WTC11 (cell line): ENCODE data around the gene KDM5B. TPM values are rescaled to one million over a fixed set of nuclear protein-coding genes. Genes with fewer than 3 reads are reported as not detected.

Experiments used
- ATAC-seq: fragments of 200-7000 bp; cut with Tn5 transposase; 2 replicates; pipeline ENCODE4 v1.10.0; 2021; ENCODE audit warnings: mild to moderate bottlenecking, moderate library complexity
- CTCF ChIA-PET: fragments of 300-600 bp; sonication (Branson Sonifier 250); formaldehyde crosslinking; loops from one replicate; lab custom pipeline; 2021; ENCODE audit warnings: antibody characterized with exemption; lab: Charles Lee
- POLR2A ChIA-PET: fragments of 350-600 bp; sonication (Branson Sonifier 250); formaldehyde crosslinking; loops from one replicate; lab custom pipeline; 2021; ENCODE audit warnings: antibody characterized with exemption; lab: Charles Lee
- DNase-seq: peaks from one replicate; pipeline ENCODE4 v3.0.0; 2021; ENCODE audit warnings: low spot score
- H3K27ac Mint-ChIP-seq: 2 replicates; pipeline ENCODE4 v1.8.0; 2021; ENCODE audit warnings: mixed read lengths
- H3K27me3 Mint-ChIP-seq: 2 replicates; pipeline ENCODE4 v1.8.0; 2021; ENCODE audit warnings: low read depth, mild to moderate bottlenecking, moderate library complexity, mixed read lengths
- H3K36me3 Mint-ChIP-seq: 2 replicates; pipeline ENCODE4 v1.8.0; 2021; ENCODE audit warnings: mixed read lengths
- H3K4me1 Mint-ChIP-seq: 2 replicates; pipeline ENCODE4 v1.8.0; 2022; ENCODE audit warnings: mixed read lengths
- H3K4me3 Mint-ChIP-seq: 2 replicates; pipeline ENCODE4 v1.8.0; 2021; ENCODE audit warnings: mild to moderate bottlenecking, moderate library complexity, mixed read lengths
- H3K9me3 Mint-ChIP-seq: 2 replicates; pipeline ENCODE4 v1.8.0; 2021; ENCODE audit warnings: mixed read lengths
- AFF4 ChIP-seq: sonication (generic); formaldehyde crosslinking; IDR thresholded peaks from 2 replicates; pipeline ENCODE4 v1.8.1; 2023; ENCODE audit warnings: mild to moderate bottlenecking, missing genetic modification reagents, borderline replicate concordance
- CDX4 ChIP-seq: fragments of 250-450 bp; sonication (Bioruptor Pico); IDR thresholded peaks from 2 replicates; pipeline ENCODE4 v1.9.0; 2021; ENCODE audit warnings: moderate library complexity, mild to moderate bottlenecking, inconsistent platforms, borderline replicate concordance
- CTCF ChIP-seq: fragments of 200-600 bp; IDR thresholded peaks from 2 replicates; pipeline ENCODE4 v1.8.0; 2022; ENCODE audit warnings: antibody characterized with exemption
- E2F4 ChIP-seq: sonication (generic); formaldehyde crosslinking; IDR thresholded peaks from 2 replicates; pipeline ENCODE4 v1.8.1; 2022; ENCODE audit warnings: low read depth, mild to moderate bottlenecking, moderate library complexity, missing genetic modification reagents, borderline replicate concordance
- ETV6 ChIP-seq: sonication (generic); formaldehyde crosslinking; IDR thresholded peaks from 2 replicates; pipeline ENCODE4 v1.8.1; 2022; ENCODE audit warnings: mild to moderate bottlenecking, missing genetic modification reagents
- FOXK1 ChIP-seq: sonication (generic); formaldehyde crosslinking; IDR thresholded peaks from 2 replicates; pipeline ENCODE4 v1.8.0; 2022; ENCODE audit warnings: mild to moderate bottlenecking, moderate library complexity, missing genetic modification reagents
- GTF2I ChIP-seq: fragments of 250-450 bp; sonication (Bioruptor Pico); conservative IDR thresholded peaks from 2 replicates; pipeline ENCODE4 v1.4.0; 2021; ENCODE audit warnings: mild to moderate bottlenecking
- HMGXB4 ChIP-seq: sonication (generic); formaldehyde crosslinking; IDR thresholded peaks from 2 replicates; pipeline ENCODE4 v1.8.1; 2023; ENCODE audit warnings: mild to moderate bottlenecking, moderate library complexity, missing genetic modification reagents
- KAT7 ChIP-seq: sonication (generic); formaldehyde crosslinking; IDR thresholded peaks from 2 replicates; pipeline ENCODE4 v1.8.1; 2023; ENCODE audit warnings: missing genetic modification reagents, mild to moderate bottlenecking, borderline replicate concordance
- MLX ChIP-seq: sonication (generic); formaldehyde crosslinking; IDR thresholded peaks from 2 replicates; pipeline ENCODE4 v1.8.1; 2023; ENCODE audit warnings: mild to moderate bottlenecking, missing genetic modification reagents, moderate library complexity
- PRRX2 ChIP-seq: fragments of 250-450 bp; sonication (Bioruptor Pico); IDR thresholded peaks from 2 replicates; pipeline ENCODE4 v1.8.0; 2021; ENCODE audit warnings: mild to moderate bottlenecking
- RELA ChIP-seq: sonication (generic); formaldehyde crosslinking; IDR thresholded peaks from 2 replicates; pipeline ENCODE4 v1.8.1; 2022; ENCODE audit warnings: missing genetic modification reagents, mild to moderate bottlenecking, borderline replicate concordance
- SMAD4 ChIP-seq: sonication (generic); formaldehyde crosslinking; IDR thresholded peaks from 2 replicates; pipeline ENCODE4 v1.8.0; 2022; ENCODE audit warnings: mild to moderate bottlenecking, missing genetic modification reagents
- TP53 ChIP-seq: sonication (generic); formaldehyde crosslinking; IDR thresholded peaks from 2 replicates; pipeline ENCODE4 v1.8.1; 2023; ENCODE audit warnings: mild to moderate bottlenecking, missing genetic modification reagents
- ZBTB43 ChIP-seq: sonication (generic); formaldehyde crosslinking; IDR thresholded peaks from 2 replicates; pipeline ENCODE4 v1.8.1; 2023; ENCODE audit warnings: mild to moderate bottlenecking, missing genetic modification reagents
- ZMAT4 ChIP-seq: fragments of 250-450 bp; sonication (Bioruptor Pico); IDR thresholded peaks from 2 replicates; pipeline ENCODE4 v1.9.0; 2021; ENCODE audit warnings: mild to moderate bottlenecking
- ZNF416 ChIP-seq: fragments of 250-450 bp; sonication (Bioruptor Pico); IDR thresholded peaks from 2 replicates; pipeline ENCODE4 v1.9.0; 2021; ENCODE audit warnings: mild to moderate bottlenecking, inconsistent platforms
- ZNF532 ChIP-seq: fragments of 250-450 bp; sonication (Bioruptor Pico); IDR thresholded peaks from 2 replicates; pipeline ENCODE4 v1.9.0; 2021; ENCODE audit warnings: mild to moderate bottlenecking, borderline replicate concordance
- total RNA-seq: library from RNA; stranded (reverse); gene quantifications from 3 replicates; pipeline ENCODE4 v1.2.3, GENCODE V29; 2021

Gene KDM5B
- total RNA-seq, 1 experiment from 2014 or later: 222 TPM

- Mint-ChIP-seq H3K27me3 (no peaks in the 10 kb centered on the region; the same call in 1 of the 2 replicates), H3K4me3 (no peak overlapping the region), H3K4me1 (peaks cover 16% of the 10 kb centered on the region), H3K36me3 (peaks cover 5% of the 10 kb centered on the region), H3K9me3 (peaks cover 4% of the 10 kb centered on the region), H3K27ac (no peak overlapping the region)
- POLR2A ChIA-PET: no interaction called here
- no peak for TF ChIP-seq E2F4 (CRISPR knock-in tag)
- no peak for TF ChIP-seq KAT7 (CRISPR knock-in tag)
- TF ChIP-seq ZNF532 (CRISPR knock-in tag): no peak
- TF ChIP-seq ZMAT4 (CRISPR knock-in tag): no peak
- no peak for TF ChIP-seq CTCF
- TF ChIP-seq TP53 (CRISPR knock-in tag): no peak
- TF ChIP-seq PRRX2 (CRISPR knock-in tag): no peak
- TF ChIP-seq ETV6 (CRISPR knock-in tag): no peak
- no peak for TF ChIP-seq RELA (CRISPR knock-in tag)
- TF ChIP-seq ZNF416 (CRISPR knock-in tag): no peak
- TF ChIP-seq FOXK1 (CRISPR knock-in tag): no peak
- TF ChIP-seq AFF4: no peak
- TF ChIP-seq CDX4: no peak
- TF ChIP-seq GTF2I (CRISPR knock-in tag): no peak
- no peak for TF ChIP-seq HMGXB4 (CRISPR knock-in tag)
- TF ChIP-seq ZBTB43 (CRISPR knock-in tag): no peak
- TF ChIP-seq MLX (CRISPR knock-in tag): no peak
- TF ChIP-seq SMAD4 (CRISPR knock-in tag): no peak
- ATAC-seq: no peak
- no peak for DNase-seq
- CTCF ChIA-PET: interaction anchor here (1.0 to 5.2 kb wide), 4 partner anchors 10 to 33 kb away, joined by 3 to 37 read pairs (median 4); no protein-coding TSS in a partner anchor
Measured at GRCh38 chr1:202683029-202683428, 125.2 kb downstream of the KDM5B start.
